GM12878 (cell line): Measurements from ENCODE around the gene KRTAP15-1. TPM values are rescaled to one million over a fixed set of nuclear protein-coding genes. Genes with fewer than 3 reads are reported as not detected.

Source experiments
- ATAC-seq: fragments of 200-7000 bp; cut with Tn5 transposase; 3 replicates; pipeline ENCODE4 v1.9.1; 2020; ENCODE audit warnings: mild to moderate bottlenecking, moderate library complexity
- BruUV-seq: library from RNA; stranded (reverse); fragments of 400-500 nt; replicated peaks from 2 replicates; lab custom pipeline; 2021; lab: Mats Ljungman, UMichigan
- CTCF ChIA-PET: fragments of 300-600 bp; sonication (Branson Sonifier 250); formaldehyde crosslinking; extraction: SDS; loops from one replicate; lab custom pipeline; 2021; ENCODE audit warnings: inconsistent platforms; lab: Yijun Ruan, JAX
- POLR2A ChIA-PET: fragments of 350-600 bp; formaldehyde crosslinking; extraction: SDS; loops from one replicate; lab custom pipeline; 2021; ENCODE audit warnings: inconsistent platforms; lab: Charles Lee
- RAD21 ChIA-PET: fragments of 300-600 bp; sonication (Branson Sonifier 250); formaldehyde crosslinking; loops from one replicate; lab custom pipeline; 2023; ENCODE audit warnings: antibody characterized with exemption; ENCODE audit not compliant: unreplicated experiment; lab: Charles Lee
- SMC1A ChIA-PET: fragments of 300-600 bp; sonication (Branson Sonifier 250); formaldehyde crosslinking; loops from one replicate; lab custom pipeline; 2023; ENCODE audit not compliant: unreplicated experiment, uncharacterized antibody; lab: Charles Lee
- DNase-seq: peaks from one replicate; pipeline ENCODE4 v3.0.0-alpha.2; 2011; ENCODE audit warnings: low read depth, low spot score
- FAIRE-seq: peaks from 3 replicates; lab custom pipeline; 2011; peaks lifted over from hg19 to GRCh38; lab: Jason Lieb, UNC
- H2AFZ ChIP-seq: 2 replicates; pipeline ENCODE4 v1.6.0; 2011; ENCODE audit warnings: low read depth, low read length, control low read depth; ENCODE audit not compliant: control insufficient read depth
- H3K27ac ChIP-seq: 2 replicates; pipeline ENCODE4 v1.5.1; 2011; ENCODE audit warnings: control low read depth; ENCODE audit not compliant: control insufficient read depth, insufficient read depth
- H3K27me3 ChIP-seq, 2 experiments: replicated peaks in 1 of 2; 2 replicates each; pipeline versions ENCODE4 v1.6.0 to v1.6.1; 2011; ENCODE audit warnings: low read length in 1 of 2; ENCODE audit not compliant: control insufficient read depth in 2 of 2, insufficient read depth in 2 of 2
- H3K36me3 ChIP-seq, 2 experiments: 2 replicates each; pipeline ENCODE4 v1.5.1; 2011; ENCODE audit warnings: low read length in 1 of 2; ENCODE audit not compliant: control insufficient read depth in 2 of 2, insufficient read depth in 2 of 2
- H3K4me1 ChIP-seq: 2 replicates; pipeline ENCODE4 v1.6.1; 2011; ENCODE audit warnings: mild to moderate bottlenecking, low read length, moderate library complexity, mixed read lengths; ENCODE audit not compliant: control insufficient read depth, insufficient read depth
- H3K4me2 ChIP-seq: 2 replicates; pipeline ENCODE4 v1.6.0; 2011; ENCODE audit warnings: control low read depth; ENCODE audit not compliant: control insufficient read depth, insufficient read depth
- H3K4me3 ChIP-seq: fragments of 200-600 bp; sonication (generic); 2 replicates; pipeline ENCODE4 v1.5.1; 2016
- H3K79me2 ChIP-seq: 2 replicates; pipeline ENCODE4 v1.6.0; 2011; ENCODE audit warnings: low read length; ENCODE audit not compliant: control insufficient read depth, insufficient read depth
- H3K9ac ChIP-seq: 2 replicates; pipeline ENCODE4 v1.8.0; 2011; ENCODE audit warnings: low read length, control low read depth, mixed read lengths; ENCODE audit not compliant: control insufficient read depth, insufficient read depth
- H3K9me3 ChIP-seq: replicated peaks from 3 replicates; pipeline ENCODE4 v1.5.1; 2011; ENCODE audit warnings: mild to moderate bottlenecking, low read length; ENCODE audit not compliant: control insufficient read depth, insufficient read depth
- H4K20me1 ChIP-seq: 2 replicates; pipeline ENCODE4 v1.6.0; 2011; ENCODE audit not compliant: control insufficient read depth, insufficient read depth
- BCL11A ChIP-seq: IDR thresholded peaks from 2 replicates; pipeline ENCODE4 v1.6.1; 2011; ENCODE audit warnings: low read depth, low read length
- CEBPB ChIP-seq, 2 experiments: fragments of 150-350 bp in 1 of 2; IDR thresholded peaks; 2 replicates each; pipeline ENCODE4 v1.6.1; 2012 to 2014; ENCODE audit warnings: low read depth in 2 of 2, low read length in 2 of 2, borderline replicate concordance in 1 of 2, inconsistent platforms in 1 of 2
- FOXK2 ChIP-seq: fragments of 450-650 bp; IDR thresholded peaks from 2 replicates; pipeline ENCODE4 v1.6.1; 2017; ENCODE audit warnings: mild to moderate bottlenecking, moderate library complexity
- IKZF2 ChIP-seq, 2 experiments: fragments of 450-650 bp; IDR thresholded peaks; 2 replicates each; pipeline ENCODE4 v1.6.1; 2017; ENCODE audit warnings: mild to moderate bottlenecking in 2 of 2, moderate library complexity in 2 of 2
- IRF5 ChIP-seq: fragments of 450-650 bp; IDR thresholded peaks from 2 replicates; pipeline ENCODE4 v1.6.1; 2017; ENCODE audit warnings: borderline replicate concordance
- JUND ChIP-seq: IDR thresholded peaks from 2 replicates; pipeline ENCODE4 v1.6.1; 2012; ENCODE audit warnings: low read depth, mild to moderate bottlenecking, low read length, improper control_type of control experiment, moderate library complexity
- NR2C2 ChIP-seq: IDR thresholded peaks from 2 replicates; pipeline ENCODE4 v1.6.1; 2011; ENCODE audit warnings: borderline replicate concordance, low read depth; ENCODE audit not compliant: control insufficient read depth, insufficient read length
- RAD51 ChIP-seq: fragments of 450-650 bp; IDR thresholded peaks from 2 replicates; pipeline ENCODE4 v1.6.1; 2016; ENCODE audit warnings: moderate library complexity, mild to moderate bottlenecking, inconsistent platforms
- RCOR1 ChIP-seq: conservative IDR thresholded peaks from 2 replicates; pipeline ENCODE4 v1.6.1; 2012; ENCODE audit warnings: low read depth, low read length, improper control_type of control experiment
- SMARCA5 ChIP-seq: fragments of 450-650 bp; IDR thresholded peaks from 2 replicates; pipeline ENCODE4 v1.6.1; 2017; ENCODE audit warnings: mild to moderate bottlenecking
- STAT3 ChIP-seq: IDR thresholded peaks from 2 replicates; pipeline ENCODE4 v1.6.1; 2011; ENCODE audit warnings: low read depth, low read length, improper control_type of control experiment
- TCF12 ChIP-seq: IDR thresholded peaks from 2 replicates; pipeline ENCODE4 v1.6.1; 2011; ENCODE audit warnings: low read depth, mild to moderate bottlenecking, low read length
- ZNF384 ChIP-seq: IDR thresholded peaks from 2 replicates; pipeline ENCODE4 v1.6.1; 2012; ENCODE audit warnings: low read depth, mild to moderate bottlenecking, low read length, improper control_type of control experiment, borderline replicate concordance
- WGBS: methylation state at CpG from one replicate; pipeline ENCODE4 v1.1.6; 2016; ENCODE audit warnings: low lambda C conversion rate; ENCODE audit not compliant: insufficient replicate concordance, insufficient coverage; ENCODE audit errors: missing lambda C conversion rate; 5-methylcytosine and 5-hydroxymethylcytosine counted together
- in situ Hi-C: fragments of 300-500 bp; cut with MboI; formaldehyde crosslinking; loops from 9 replicates; pipeline ENCODE4 v1.14.3; 2018; ENCODE audit warnings: mixed read lengths
- intact Hi-C: fragments of 100-400 bp; cut with micrococcal nuclease; formaldehyde crosslinking; loops from one replicate; pipeline ENCODE4 v1.14.2; 2022; ENCODE audit not compliant: unreplicated experiment
- polyA plus RNA-seq, 11 experiments: library from polyadenylated mRNA; depleted of rRNA in 4 of 11; unstranded in 6 of 11; stranded (reverse) in 5 of 11; fragments of >200 nt; fragmentation: Nextera tagmentation in 4 of 11; fragmentation: Illumina TruSeq in 1 of 11; extraction: Ambion mirVana in 4 of 11; extraction: Trizol in 1 of 11; gene quantifications; 1 replicate in 1 of 11; 2 replicates in 10 of 11; pipeline versions ENCODE4 v1.2.1 to v1.2.3, GENCODE V29; 2011 to 2016; ENCODE audit warnings: inconsistent platforms in 2 of 11, missing spikeins in 2 of 11, low read depth in 1 of 11
- total RNA-seq, 4 experiments: library from RNA; depleted of rRNA in 3 of 4; stranded (reverse); fragments of >200 nt in 3 of 4; fragmentation: Illumina TruSeq in 1 of 4; extraction: Trizol in 1 of 4; gene quantifications; 2 replicates each; pipeline versions ENCODE4 v1.2.1 to v1.2.3, GENCODE V29; 2013 to 2021
- TF ChIP-seq, protein P1 (sequence below): IDR thresholded peaks from 2 replicates; pipeline ENCODE4 v1.6.1; 2012; ENCODE audit warnings: low read depth, low read length, improper control_type of control experiment
- TF ChIP-seq, protein P2 (sequence below): fragments of 450-650 bp; conservative IDR thresholded peaks from 2 replicates; pipeline ENCODE4 v1.6.1; 2017; ENCODE audit warnings: mild to moderate bottlenecking, moderate library complexity

The KRTAP15-1 gene
- total and polyA plus RNA-seq, 10 of the 15 experiments (the other 5 are each of a cell fraction or from before 2014, with no cell fraction given) = not detected

GRCh38 chr21:30444204-30444603, 4.1 kb downstream of the KRTAP15-1 start:
- no peak for FAIRE-seq
- CTCF ChIA-PET = no interaction called here
- SMC1A ChIA-PET = no interaction called here
- no peak for ATAC-seq
- in situ Hi-C loops = no loop called here
- intact Hi-C loops = loop anchor here (10.0 kb wide), 1 partner anchor 61 kb away; the partner anchor contains the start of gene KRTAP19-5
- no TSS peak for BruUV-seq
- H2AFZ ChIP-seq = no peak overlapping the region
- H3K27me3 ChIP-seq = no peaks in the 10 kb centered on the region
- RAD21 ChIA-PET = no interaction called here
- no peak overlapping the region for H3K4me3 ChIP-seq
- H4K20me1 ChIP-seq = no peaks in the 10 kb centered on the region
- no peak overlapping the region for H3K4me2 ChIP-seq
- no peak overlapping the region for H3K9ac ChIP-seq
- no peaks in the 10 kb centered on the region for H3K36me3 ChIP-seq
- no peaks in the 10 kb centered on the region for H3K4me1 ChIP-seq
- H3K27ac ChIP-seq = no peak overlapping the region
- no peaks in the 10 kb centered on the region for H3K79me2 ChIP-seq
- H3K9me3 ChIP-seq = no peaks in the 10 kb centered on the region
- no peak for DNase-seq
- no peak for TF ChIP-seq JUND
- TF ChIP-seq, protein P1, sequence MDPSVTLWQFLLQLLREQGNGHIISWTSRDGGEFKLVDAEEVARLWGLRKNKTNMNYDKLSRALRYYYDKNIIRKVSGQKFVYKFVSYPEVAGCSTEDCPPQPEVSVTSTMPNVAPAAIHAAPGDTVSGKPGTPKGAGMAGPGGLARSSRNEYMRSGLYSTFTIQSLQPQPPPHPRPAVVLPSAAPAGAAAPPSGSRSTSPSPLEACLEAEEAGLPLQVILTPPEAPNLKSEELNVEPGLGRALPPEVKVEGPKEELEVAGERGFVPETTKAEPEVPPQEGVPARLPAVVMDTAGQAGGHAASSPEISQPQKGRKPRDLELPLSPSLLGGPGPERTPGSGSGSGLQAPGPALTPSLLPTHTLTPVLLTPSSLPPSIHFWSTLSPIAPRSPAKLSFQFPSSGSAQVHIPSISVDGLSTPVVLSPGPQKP = no peak
- WGBS = 0% methylated on average over 1 of the region's 1 CpG
- POLR2A ChIA-PET = no interaction called here

DNA sequence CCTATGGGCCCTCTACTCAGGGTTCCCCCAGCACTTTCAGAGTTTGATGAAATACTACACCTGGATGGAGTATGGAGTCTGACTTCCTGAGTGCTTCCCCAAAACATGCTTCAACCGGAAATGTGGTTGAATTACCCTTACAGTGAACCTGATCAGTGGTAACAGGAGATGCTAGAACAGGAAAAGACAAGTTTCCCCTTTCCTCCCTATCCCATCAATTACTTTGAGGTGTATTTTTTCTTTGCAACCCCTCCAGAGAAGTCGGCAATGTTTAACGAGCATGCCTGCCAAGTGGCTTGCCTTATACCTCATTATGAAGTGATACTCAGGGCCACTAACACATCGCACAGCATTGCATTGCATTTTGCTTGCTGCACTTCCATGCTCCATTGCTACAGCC, 7.0 kb downstream of the KRTAP15-1 start:
- no TSS peak for BruUV-seq
- H3K4me1 ChIP-seq = no peaks in the 10 kb centered on the region
- no peak for ATAC-seq
- no peak for FAIRE-seq
- 0% methylated on average over 4 of the region's 4 CpGs for WGBS
- ChIA-PET SMC1A (no interaction called here), RAD21 (no interaction called here), CTCF (no interaction called here), POLR2A (no interaction called here)
- in situ Hi-C loops (no loop called here), intact Hi-C loops (loop anchor here (10.0 kb wide), 1 partner anchor 58 kb away; the partner anchor contains the start of gene KRTAP19-5)
- no peaks in the 10 kb centered on the region for H3K9me3 ChIP-seq
- DNase-seq = no peak
- no peaks in the 10 kb centered on the region for H3K36me3 ChIP-seq
- no peak overlapping the region for H2AFZ ChIP-seq
- no peaks in the 10 kb centered on the region for H3K79me2 ChIP-seq
- no peak overlapping the region for H3K4me2 ChIP-seq
- H3K27me3 ChIP-seq = no peaks in the 10 kb centered on the region
- H3K9ac ChIP-seq = no peak overlapping the region
- H4K20me1 ChIP-seq = no peaks in the 10 kb centered on the region
- H3K4me3 ChIP-seq = no peak overlapping the region
- no peak overlapping the region for H3K27ac ChIP-seq
- TF ChIP-seq STAT3 (no peak), SMARCA5 (no peak), CEBPB (IDR thresholded peaks at IDR 0.05; ENCODE audit: borderline replicate concordance in 1 of 2, low read depth in 2 of 2, low read length in 2 of 2) (no peak), TCF12 (no peak), IKZF2 (IDR thresholded peaks at IDR 0.05) (no peak), ZNF384 (no peak), IRF5 (no peak), FOXK2 (no peak), BCL11A (no peak), RAD51 (no peak), RCOR1 (no peak), NR2C2 (no peak)
- TF ChIP-seq, protein P2, sequence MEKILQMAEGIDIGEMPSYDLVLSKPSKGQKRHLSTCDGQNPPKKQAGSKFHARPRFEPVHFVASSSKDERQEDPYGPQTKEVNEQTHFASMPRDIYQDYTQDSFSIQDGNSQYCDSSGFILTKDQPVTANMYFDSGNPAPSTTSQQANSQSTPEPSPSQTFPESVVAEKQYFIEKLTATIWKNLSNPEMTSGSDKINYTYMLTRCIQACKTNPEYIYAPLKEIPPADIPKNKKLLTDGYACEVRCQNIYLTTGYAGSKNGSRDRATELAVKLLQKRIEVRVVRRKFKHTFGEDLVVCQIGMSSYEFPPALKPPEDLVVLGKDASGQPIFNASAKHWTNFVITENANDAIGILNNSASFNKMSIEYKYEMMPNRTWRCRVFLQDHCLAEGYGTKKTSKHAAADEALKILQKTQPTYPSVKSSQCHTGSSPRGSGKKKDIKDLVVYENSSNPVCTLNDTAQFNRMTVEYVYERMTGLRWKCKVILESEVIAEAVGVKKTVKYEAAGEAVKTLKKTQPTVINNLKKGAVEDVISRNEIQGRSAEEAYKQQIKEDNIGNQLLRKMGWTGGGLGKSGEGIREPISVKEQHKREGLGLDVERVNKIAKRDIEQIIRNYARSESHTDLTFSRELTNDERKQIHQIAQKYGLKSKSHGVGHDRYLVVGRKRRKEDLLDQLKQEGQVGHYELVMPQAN = no peak
